ENCODE results near the gene MXRA7.
A peak's percentile ranks its signal among the peaks of the same experiment; 100 is the strongest.

MXRA7 gene

GRCh38 chr17:76676629-76677028 is 34.1 kb downstream of the MXRA7 start:
- Histone ChIP-seq H3K9me3 (ENCODE audit: insufficient read depth, low read depth, low read length) (no peaks in the 10 kb centered on the region), H3K27me3 (ENCODE audit: insufficient read depth, low read length) (no peaks in the 10 kb centered on the region), H3K36me3 (ENCODE audit: insufficient read depth, low read depth, low read length) (no peaks in the 10 kb centered on the region), H3K4me3 (ENCODE audit: low read length) (no peak overlapping the region), H3K27ac (ENCODE audit: low read length) (no peak overlapping the region), H3K9ac (ENCODE audit: low read depth, low read length) (no peak overlapping the region), H3K4me1 (ENCODE audit: insufficient read depth, low read length) (0 out of 2 replicates have a peak, but pooled peaks cover 2% of the 10 kb centered on the region)

GRCh38 chr17:76675648-76676047 is 35.1 kb downstream of the MXRA7 start:
- Histone ChIP-seq H3K4me3 (ENCODE audit: low read length) (no peak overlapping the region), H3K27ac (ENCODE audit: low read length) (no peak overlapping the region), H3K4me1 (ENCODE audit: insufficient read depth, low read length) (peaks cover 3% of the 10 kb centered on the region; the same call in 1 of the 2 replicates), H3K27me3 (ENCODE audit: insufficient read depth, low read length) (no peaks in the 10 kb centered on the region), H3K9ac (ENCODE audit: low read depth, low read length) (no peak overlapping the region), H3K36me3 (ENCODE audit: insufficient read depth, low read depth, low read length) (no peaks in the 10 kb centered on the region), H3K9me3 (ENCODE audit: insufficient read depth, low read depth, low read length) (no peaks in the 10 kb centered on the region)

- Histone ChIP-seq H3K4me1 (ENCODE audit: insufficient read depth, low read length) (peaks cover 10% of the 10 kb centered on the region; the same call in 1 of the 2 replicates), H3K36me3 (ENCODE audit: insufficient read depth, low read depth, low read length) (no peaks in the 10 kb centered on the region), H3K9me3 (ENCODE audit: insufficient read depth, low read depth, low read length) (no peaks in the 10 kb centered on the region), H3K27me3 (ENCODE audit: insufficient read depth, low read length) (no peaks in the 10 kb centered on the region), H3K4me3 (ENCODE audit: low read length) (no peak overlapping the region), H3K9ac (ENCODE audit: low read depth, low read length) (no peak overlapping the region), H3K27ac (ENCODE audit: low read length) (no peak overlapping the region)
These were observed 36.2 kb downstream of the MXRA7 start for GRCh38 chr17:76674600-76674999.

GRCh38 chr17:76673729-76674128 is 37.0 kb downstream of the MXRA7 start:
- Histone ChIP-seq H3K36me3 (ENCODE audit: insufficient read depth, low read depth, low read length) (no peaks in the 10 kb centered on the region), H3K4me1 (ENCODE audit: insufficient read depth, low read length) (peaks cover 10% of the 10 kb centered on the region; the same call in 1 of the 2 replicates), H3K27ac (ENCODE audit: low read length) (no peak overlapping the region), H3K9me3 (ENCODE audit: insufficient read depth, low read depth, low read length) (no peaks in the 10 kb centered on the region), H3K4me3 (ENCODE audit: low read length) (no peak overlapping the region), H3K9ac (ENCODE audit: low read depth, low read length) (no peak overlapping the region), H3K27me3 (ENCODE audit: insufficient read depth, low read length) (no peaks in the 10 kb centered on the region)

- Histone ChIP-seq H3K27ac (ENCODE audit: low read length) (no peak overlapping the region), H3K9ac (ENCODE audit: low read depth, low read length) (peak overlapping the region; percentile 88; the same call in 1 of the 2 replicates)
These were observed 37.9 kb downstream of the MXRA7 start for GRCh38 chr17:76672892-76673291.

GRCh38 chr17:76672270-76672851 is 38.4 kb downstream of the MXRA7 start:
- H3K36me3 ChIP-seq (ENCODE audit: insufficient read depth, low read depth, low read length) = no peaks in the 10 kb centered on the region
- H3K4me1 ChIP-seq (ENCODE audit: insufficient read depth, low read length) = peaks cover 10% of the 10 kb centered on the region; the same call in 1 of the 2 replicates
- no peaks in the 10 kb centered on the region for H3K27me3 ChIP-seq (ENCODE audit: insufficient read depth, low read length)
- peak overlapping the region; percentile 80 for H3K4me3 ChIP-seq (ENCODE audit: low read length)
- H3K9ac ChIP-seq (ENCODE audit: low read depth, low read length) = peak overlapping the region; percentile 88
- H3K9me3 ChIP-seq (ENCODE audit: insufficient read depth, low read depth, low read length) = no peaks in the 10 kb centered on the region
- H3K27ac ChIP-seq (ENCODE audit: low read length) = peak overlapping the region; percentile 41

More at GRCh38 chr17:76672892-76673291, 37.9 kb downstream of the MXRA7 start:
- Histone ChIP-seq H3K4me1 (ENCODE audit: insufficient read depth, low read length) (peaks cover 10% of the 10 kb centered on the region; the same call in 1 of the 2 replicates), H3K9me3 (ENCODE audit: insufficient read depth, low read depth, low read length) (no peaks in the 10 kb centered on the region), H3K27me3 (ENCODE audit: insufficient read depth, low read length) (no peaks in the 10 kb centered on the region), H3K4me3 (ENCODE audit: low read length) (no peak overlapping the region; the same call in 1 of the 2 replicates), H3K36me3 (ENCODE audit: insufficient read depth, low read depth, low read length) (no peaks in the 10 kb centered on the region)

GRCh38 chr17:76671912-76672262 is 38.9 kb downstream of the MXRA7 start:
- H3K9me3 ChIP-seq (ENCODE audit: insufficient read depth, low read depth, low read length) = no peaks in the 10 kb centered on the region
- no peaks in the 10 kb centered on the region for H3K27me3 ChIP-seq (ENCODE audit: insufficient read depth, low read length)
- H3K27ac ChIP-seq (ENCODE audit: low read length) = peak overlapping the region; percentile 41
- H3K4me1 ChIP-seq (ENCODE audit: insufficient read depth, low read length) = peaks cover 10% of the 10 kb centered on the region; the same call in 1 of the 2 replicates
- peak overlapping the region; percentile 80 for H3K4me3 ChIP-seq (ENCODE audit: low read length)
- peak overlapping the region; percentile 88 for H3K9ac ChIP-seq (ENCODE audit: low read depth, low read length)
- H3K36me3 ChIP-seq (ENCODE audit: insufficient read depth, low read depth, low read length) = no peaks in the 10 kb centered on the region

- H3K4me3 ChIP-seq (ENCODE audit: low read length) = peak overlapping the region; percentile 80
- H3K9me3 ChIP-seq (ENCODE audit: insufficient read depth, low read depth, low read length) = no peaks in the 10 kb centered on the region
- H3K4me1 ChIP-seq (ENCODE audit: insufficient read depth, low read length) = peaks cover 10% of the 10 kb centered on the region; the same call in 1 of the 2 replicates
- peak overlapping the region; percentile 12 for H3K27ac ChIP-seq (ENCODE audit: low read length)
- no peaks in the 10 kb centered on the region for H3K36me3 ChIP-seq (ENCODE audit: insufficient read depth, low read depth, low read length)
- H3K9ac ChIP-seq (ENCODE audit: low read depth, low read length) = peak overlapping the region; percentile 88
- no peaks in the 10 kb centered on the region for H3K27me3 ChIP-seq (ENCODE audit: insufficient read depth, low read length)
These were observed 39.4 kb downstream of the MXRA7 start for GRCh38 chr17:76671123-76671911.

GRCh38 chr17:76670718-76671122 is 40.0 kb downstream of the MXRA7 start:
- Histone ChIP-seq H3K4me3 (ENCODE audit: low read length) (peak overlapping the region; percentile 54), H3K36me3 (ENCODE audit: insufficient read depth, low read depth, low read length) (no peaks in the 10 kb centered on the region), H3K9me3 (ENCODE audit: insufficient read depth, low read depth, low read length) (no peaks in the 10 kb centered on the region), H3K9ac (ENCODE audit: low read depth, low read length) (peak overlapping the region; percentile 71; the same call in 1 of the 2 replicates), H3K4me1 (ENCODE audit: insufficient read depth, low read length) (peaks cover 10% of the 10 kb centered on the region; the same call in 1 of the 2 replicates), H3K27me3 (ENCODE audit: insufficient read depth, low read length) (no peaks in the 10 kb centered on the region), H3K27ac (ENCODE audit: low read length) (peak overlapping the region; percentile 12)

GRCh38 chr17:76670020-76670717 is 40.6 kb downstream of the MXRA7 start:
- peak overlapping the region; percentile 54; the same call in 1 of the 2 replicates for H3K4me3 ChIP-seq (ENCODE audit: low read length)
- H3K9me3 ChIP-seq (ENCODE audit: insufficient read depth, low read depth, low read length) = no peaks in the 10 kb centered on the region
- peak overlapping the region; percentile 71; the same call in 1 of the 2 replicates for H3K9ac ChIP-seq (ENCODE audit: low read depth, low read length)
- H3K27ac ChIP-seq (ENCODE audit: low read length) = no peak overlapping the region
- no peaks in the 10 kb centered on the region for H3K27me3 ChIP-seq (ENCODE audit: insufficient read depth, low read length)
- H3K4me1 ChIP-seq (ENCODE audit: insufficient read depth, low read length) = peaks cover 10% of the 10 kb centered on the region; the same call in 1 of the 2 replicates
- no peaks in the 10 kb centered on the region for H3K36me3 ChIP-seq (ENCODE audit: insufficient read depth, low read depth, low read length)

- Histone ChIP-seq H3K4me3 (ENCODE audit: low read length) (no peak overlapping the region), H3K36me3 (ENCODE audit: insufficient read depth, low read depth, low read length) (no peaks in the 10 kb centered on the region), H3K27ac (ENCODE audit: low read length) (no peak overlapping the region), H3K27me3 (ENCODE audit: insufficient read depth, low read length) (no peaks in the 10 kb centered on the region), H3K9ac (ENCODE audit: low read depth, low read length) (no peak overlapping the region), H3K4me1 (ENCODE audit: insufficient read depth, low read length) (peaks cover 10% of the 10 kb centered on the region; the same call in 1 of the 2 replicates), H3K9me3 (ENCODE audit: insufficient read depth, low read depth, low read length) (no peaks in the 10 kb centered on the region)
These were observed 42.8 kb downstream of the MXRA7 start for GRCh38 chr17:76667786-76668453.
